GM12878 (cell line): Measurements from ENCODE around the gene YARS1. TPM values are rescaled to one million over a fixed set of nuclear protein-coding genes. Genes with fewer than 3 reads are reported as not detected.

Experiments
- ATAC-seq: fragments of 200-7000 bp; cut with Tn5 transposase; 3 replicates; pipeline ENCODE4 v1.9.1; 2020; ENCODE audit warnings: mild to moderate bottlenecking, moderate library complexity
- BruUV-seq: library from RNA; stranded (reverse); fragments of 400-500 nt; replicated peaks from 2 replicates; lab custom pipeline; 2021; lab: Mats Ljungman, UMichigan
- CTCF ChIA-PET: fragments of 300-600 bp; sonication (Branson Sonifier 250); formaldehyde crosslinking; extraction: SDS; loops from one replicate; lab custom pipeline; 2021; ENCODE audit warnings: inconsistent platforms; lab: Yijun Ruan, JAX
- POLR2A ChIA-PET: fragments of 350-600 bp; formaldehyde crosslinking; extraction: SDS; loops from one replicate; lab custom pipeline; 2021; ENCODE audit warnings: inconsistent platforms; lab: Charles Lee
- RAD21 ChIA-PET: fragments of 300-600 bp; sonication (Branson Sonifier 250); formaldehyde crosslinking; loops from one replicate; lab custom pipeline; 2023; ENCODE audit warnings: antibody characterized with exemption; ENCODE audit not compliant: unreplicated experiment; lab: Charles Lee
- SMC1A ChIA-PET: fragments of 300-600 bp; sonication (Branson Sonifier 250); formaldehyde crosslinking; loops from one replicate; lab custom pipeline; 2023; ENCODE audit not compliant: unreplicated experiment, uncharacterized antibody; lab: Charles Lee
- DNase-seq: peaks from one replicate; pipeline ENCODE4 v3.0.0-alpha.2; 2011; ENCODE audit warnings: low read depth, low spot score
- FAIRE-seq: peaks from 3 replicates; lab custom pipeline; 2011; peaks lifted over from hg19 to GRCh38; lab: Jason Lieb, UNC
- H2AFZ ChIP-seq: 2 replicates; pipeline ENCODE4 v1.6.0; 2011; ENCODE audit warnings: low read depth, low read length, control low read depth; ENCODE audit not compliant: control insufficient read depth
- H3K27ac ChIP-seq: 2 replicates; pipeline ENCODE4 v1.5.1; 2011; ENCODE audit warnings: control low read depth; ENCODE audit not compliant: control insufficient read depth, insufficient read depth
- H3K27me3 ChIP-seq, 2 experiments: replicated peaks in 1 of 2; 2 replicates each; pipeline versions ENCODE4 v1.6.0 to v1.6.1; 2011; ENCODE audit warnings: low read length in 1 of 2; ENCODE audit not compliant: control insufficient read depth in 2 of 2, insufficient read depth in 2 of 2
- H3K36me3 ChIP-seq, 2 experiments: 2 replicates each; pipeline ENCODE4 v1.5.1; 2011; ENCODE audit warnings: low read length in 1 of 2; ENCODE audit not compliant: control insufficient read depth in 2 of 2, insufficient read depth in 2 of 2
- H3K4me1 ChIP-seq: 2 replicates; pipeline ENCODE4 v1.6.1; 2011; ENCODE audit warnings: mild to moderate bottlenecking, low read length, moderate library complexity, mixed read lengths; ENCODE audit not compliant: control insufficient read depth, insufficient read depth
- H3K4me2 ChIP-seq: 2 replicates; pipeline ENCODE4 v1.6.0; 2011; ENCODE audit warnings: control low read depth; ENCODE audit not compliant: control insufficient read depth, insufficient read depth
- H3K4me3 ChIP-seq: fragments of 200-600 bp; sonication (generic); 2 replicates; pipeline ENCODE4 v1.5.1; 2016
- H3K79me2 ChIP-seq: 2 replicates; pipeline ENCODE4 v1.6.0; 2011; ENCODE audit warnings: low read length; ENCODE audit not compliant: control insufficient read depth, insufficient read depth
- H3K9ac ChIP-seq: 2 replicates; pipeline ENCODE4 v1.8.0; 2011; ENCODE audit warnings: low read length, control low read depth, mixed read lengths; ENCODE audit not compliant: control insufficient read depth, insufficient read depth
- H3K9me3 ChIP-seq: replicated peaks from 3 replicates; pipeline ENCODE4 v1.5.1; 2011; ENCODE audit warnings: mild to moderate bottlenecking, low read length; ENCODE audit not compliant: control insufficient read depth, insufficient read depth
- H4K20me1 ChIP-seq: 2 replicates; pipeline ENCODE4 v1.6.0; 2011; ENCODE audit not compliant: control insufficient read depth, insufficient read depth
- CEBPB ChIP-seq, 2 experiments: fragments of 150-350 bp in 1 of 2; IDR thresholded peaks; 2 replicates each; pipeline ENCODE4 v1.6.1; 2012 to 2014; ENCODE audit warnings: low read depth in 2 of 2, low read length in 2 of 2, borderline replicate concordance in 1 of 2, inconsistent platforms in 1 of 2
- CHD2 ChIP-seq: IDR thresholded peaks from 2 replicates; pipeline ENCODE4 v1.6.1; 2011; ENCODE audit warnings: low read depth, low read length, improper control_type of control experiment, borderline replicate concordance
- CREB1 ChIP-seq: IDR thresholded peaks from 2 replicates; pipeline ENCODE4 v1.6.1; 2012; ENCODE audit warnings: low read depth, mild to moderate bottlenecking, inconsistent platforms
- EED ChIP-seq: sonication (generic); IDR thresholded peaks from 2 replicates; pipeline ENCODE4 v1.6.1; 2016; ENCODE audit warnings: antibody characterized with exemption, low read depth
- HDAC6 ChIP-seq: fragments of 200-600 bp; sonication (generic); IDR thresholded peaks from one replicate; pipeline ENCODE4 v1.8.0; 2017; ENCODE audit warnings: antibody characterized with exemption; ENCODE audit not compliant: unreplicated experiment
- IKZF1 ChIP-seq: fragments of 450-650 bp; conservative IDR thresholded peaks from 2 replicates; pipeline ENCODE4 v1.6.1; 2017; ENCODE audit warnings: antibody characterized with exemption, mild to moderate bottlenecking
- MTA2 ChIP-seq: fragments of 450-650 bp; IDR thresholded peaks from 2 replicates; pipeline ENCODE4 v1.6.1; 2016; ENCODE audit warnings: low read depth, mild to moderate bottlenecking, moderate library complexity
- NFXL1 ChIP-seq: fragments of 450-650 bp; IDR thresholded peaks from 2 replicates; pipeline ENCODE4 v1.6.1; 2017; ENCODE audit warnings: antibody characterized with exemption, mild to moderate bottlenecking, borderline replicate concordance
- NR2C1 ChIP-seq: fragments of 450-650 bp; IDR thresholded peaks from 2 replicates; pipeline ENCODE4 v1.6.1; 2017; ENCODE audit warnings: antibody characterized with exemption, mild to moderate bottlenecking, moderate library complexity
- POLR2A ChIP-seq: IDR thresholded peaks from 2 replicates; pipeline ENCODE4 v1.6.1; 2011; ENCODE audit warnings: low read depth, mild to moderate bottlenecking, low read length
- RAD51 ChIP-seq: fragments of 450-650 bp; IDR thresholded peaks from 2 replicates; pipeline ENCODE4 v1.6.1; 2016; ENCODE audit warnings: moderate library complexity, mild to moderate bottlenecking, inconsistent platforms
- SPI1 ChIP-seq: IDR thresholded peaks from 2 replicates; pipeline ENCODE4 v1.6.1; 2011; ENCODE audit warnings: low read depth, mild to moderate bottlenecking, low read length, moderate library complexity, borderline replicate concordance; ENCODE audit not compliant: insufficient read depth
- TBL1XR1 ChIP-seq: IDR thresholded peaks from 2 replicates; pipeline ENCODE4 v1.6.1; 2012; ENCODE audit warnings: low read depth, low read length, improper control_type of control experiment
- TCF7 ChIP-seq: IDR thresholded peaks from 2 replicates; pipeline ENCODE4 v1.6.1; 2014; ENCODE audit warnings: antibody characterized with exemption, borderline replicate concordance
- in situ Hi-C: fragments of 300-500 bp; cut with MboI; formaldehyde crosslinking; loops from 9 replicates; pipeline ENCODE4 v1.14.3; 2018; ENCODE audit warnings: mixed read lengths
- intact Hi-C: fragments of 100-400 bp; cut with micrococcal nuclease; formaldehyde crosslinking; loops from one replicate; pipeline ENCODE4 v1.14.2; 2022; ENCODE audit not compliant: unreplicated experiment
- polyA plus RNA-seq, 11 experiments: library from polyadenylated mRNA; depleted of rRNA in 4 of 11; unstranded in 6 of 11; stranded (reverse) in 5 of 11; fragments of >200 nt; fragmentation: Nextera tagmentation in 4 of 11; fragmentation: Illumina TruSeq in 1 of 11; extraction: Ambion mirVana in 4 of 11; extraction: Trizol in 1 of 11; gene quantifications; 1 replicate in 1 of 11; 2 replicates in 10 of 11; pipeline versions ENCODE4 v1.2.1 to v1.2.3, GENCODE V29; 2011 to 2016; ENCODE audit warnings: inconsistent platforms in 2 of 11, missing spikeins in 2 of 11, low read depth in 1 of 11
- total RNA-seq, 4 experiments: library from RNA; depleted of rRNA in 3 of 4; stranded (reverse); fragments of >200 nt in 3 of 4; fragmentation: Illumina TruSeq in 1 of 4; extraction: Trizol in 1 of 4; gene quantifications; 2 replicates each; pipeline versions ENCODE4 v1.2.1 to v1.2.3, GENCODE V29; 2013 to 2021
- TF ChIP-seq, protein P1 (sequence below): fragments of 450-650 bp; IDR thresholded peaks from 2 replicates; pipeline ENCODE4 v1.6.1; 2016; ENCODE audit warnings: mild to moderate bottlenecking
- TF ChIP-seq, protein P2 (sequence below): IDR thresholded peaks from 2 replicates; pipeline ENCODE4 v1.6.1; 2011; ENCODE audit warnings: low read depth, low read length, improper control_type of control experiment, borderline replicate concordance
- TF ChIP-seq, protein P3 (sequence below): IDR thresholded peaks from 2 replicates; pipeline ENCODE4 v1.6.1; 2012; ENCODE audit warnings: improper control_type of control experiment, low read depth, low read length; ENCODE audit not compliant: insufficient replicate concordance

The YARS1 gene
- total and polyA plus RNA-seq, 10 of the 15 experiments (the other 5 are each of a cell fraction or from before 2014, with no cell fraction given), result 39.9 to 202 (median 136) TPM

DNA sequence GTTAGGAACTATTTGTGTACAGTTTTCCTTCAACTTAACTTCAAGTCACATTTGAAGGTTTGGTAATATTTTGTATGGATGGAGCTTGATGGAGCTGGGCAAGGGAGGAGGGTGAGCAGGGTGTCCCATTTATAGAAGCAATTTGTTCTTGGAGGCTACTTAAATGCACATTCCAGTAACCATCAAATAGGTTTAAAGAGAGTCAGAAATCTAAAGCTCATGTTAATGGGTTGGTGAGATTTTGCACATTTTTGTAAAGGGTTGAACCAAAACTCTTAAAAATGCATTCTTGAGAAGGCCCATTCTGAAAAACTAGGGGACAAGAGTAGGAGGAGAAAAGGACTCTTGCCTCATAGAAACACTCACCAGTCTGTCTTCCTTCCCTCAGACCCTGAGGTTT lies 43.4 kb upstream of the YARS1 start:
- ChIA-PET RAD21 (no interaction called here), CTCF (interaction anchor here (1.1 to 6.5 kb wide), 4 partner anchors 12 to 545 kb away, joined by 3 to 37 read pairs (median 12); no protein-coding TSS in a partner anchor), POLR2A (no interaction called here), SMC1A (interaction anchor here (0.9 to 1.9 kb wide), 3 partner anchors 10 to 149 kb away, joined by 3 to 5 read pairs (median 4); no protein-coding TSS in a partner anchor)
- Histone ChIP-seq H3K27ac (no peak overlapping the region), H3K9ac (no peak overlapping the region), H3K4me2 (no peak overlapping the region), H3K36me3 (peaks cover 8 to 35% of the 10 kb centered on the region in 2 experiments), H3K4me3 (no peak overlapping the region), H3K9me3 (no peaks in the 10 kb centered on the region), H2AFZ (no peak overlapping the region), H4K20me1 (no peaks in the 10 kb centered on the region), H3K27me3 (no peaks in the 10 kb centered on the region), H3K4me1 (no peaks in the 10 kb centered on the region), H3K79me2 (no peaks in the 10 kb centered on the region)
- DNase-seq (no peak), ATAC-seq (no peak), FAIRE-seq (no peak)
- BruUV-seq, result no TSS peak
- intact Hi-C loops (no loop called here), in situ Hi-C loops (no loop called here)
- TF ChIP-seq MTA2 (no peak), CHD2 (no peak), TCF7 (no peak), EED (no peak), RAD51 (no peak), POLR2A (no peak), NFXL1 (no peak), TBL1XR1 (no peak), CEBPB (IDR thresholded peaks at IDR 0.05; ENCODE audit: borderline replicate concordance in 1 of 2, low read depth in 2 of 2, low read length in 2 of 2) (no peak), IKZF1 (no peak), SPI1 (no peak), HDAC6 (no peak), NR2C1 (no peak), CREB1 (no peak)
- TF ChIP-seq, protein P1, sequence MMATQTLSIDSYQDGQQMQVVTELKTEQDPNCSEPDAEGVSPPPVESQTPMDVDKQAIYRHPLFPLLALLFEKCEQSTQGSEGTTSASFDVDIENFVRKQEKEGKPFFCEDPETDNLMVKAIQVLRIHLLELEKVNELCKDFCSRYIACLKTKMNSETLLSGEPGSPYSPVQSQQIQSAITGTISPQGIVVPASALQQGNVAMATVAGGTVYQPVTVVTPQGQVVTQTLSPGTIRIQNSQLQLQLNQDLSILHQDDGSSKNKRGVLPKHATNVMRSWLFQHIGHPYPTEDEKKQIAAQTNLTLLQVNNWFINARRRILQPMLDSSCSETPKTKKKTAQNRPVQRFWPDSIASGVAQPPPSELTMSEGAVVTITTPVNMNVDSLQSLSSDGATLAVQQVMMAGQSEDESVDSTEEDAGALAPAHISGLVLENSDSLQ, result no peak
- TF ChIP-seq, protein P2, sequence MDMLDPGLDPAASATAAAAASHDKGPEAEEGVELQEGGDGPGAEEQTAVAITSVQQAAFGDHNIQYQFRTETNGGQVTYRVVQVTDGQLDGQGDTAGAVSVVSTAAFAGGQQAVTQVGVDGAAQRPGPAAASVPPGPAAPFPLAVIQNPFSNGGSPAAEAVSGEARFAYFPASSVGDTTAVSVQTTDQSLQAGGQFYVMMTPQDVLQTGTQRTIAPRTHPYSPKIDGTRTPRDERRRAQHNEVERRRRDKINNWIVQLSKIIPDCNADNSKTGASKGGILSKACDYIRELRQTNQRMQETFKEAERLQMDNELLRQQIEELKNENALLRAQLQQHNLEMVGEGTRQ, result no peak
- TF ChIP-seq, protein P3, sequence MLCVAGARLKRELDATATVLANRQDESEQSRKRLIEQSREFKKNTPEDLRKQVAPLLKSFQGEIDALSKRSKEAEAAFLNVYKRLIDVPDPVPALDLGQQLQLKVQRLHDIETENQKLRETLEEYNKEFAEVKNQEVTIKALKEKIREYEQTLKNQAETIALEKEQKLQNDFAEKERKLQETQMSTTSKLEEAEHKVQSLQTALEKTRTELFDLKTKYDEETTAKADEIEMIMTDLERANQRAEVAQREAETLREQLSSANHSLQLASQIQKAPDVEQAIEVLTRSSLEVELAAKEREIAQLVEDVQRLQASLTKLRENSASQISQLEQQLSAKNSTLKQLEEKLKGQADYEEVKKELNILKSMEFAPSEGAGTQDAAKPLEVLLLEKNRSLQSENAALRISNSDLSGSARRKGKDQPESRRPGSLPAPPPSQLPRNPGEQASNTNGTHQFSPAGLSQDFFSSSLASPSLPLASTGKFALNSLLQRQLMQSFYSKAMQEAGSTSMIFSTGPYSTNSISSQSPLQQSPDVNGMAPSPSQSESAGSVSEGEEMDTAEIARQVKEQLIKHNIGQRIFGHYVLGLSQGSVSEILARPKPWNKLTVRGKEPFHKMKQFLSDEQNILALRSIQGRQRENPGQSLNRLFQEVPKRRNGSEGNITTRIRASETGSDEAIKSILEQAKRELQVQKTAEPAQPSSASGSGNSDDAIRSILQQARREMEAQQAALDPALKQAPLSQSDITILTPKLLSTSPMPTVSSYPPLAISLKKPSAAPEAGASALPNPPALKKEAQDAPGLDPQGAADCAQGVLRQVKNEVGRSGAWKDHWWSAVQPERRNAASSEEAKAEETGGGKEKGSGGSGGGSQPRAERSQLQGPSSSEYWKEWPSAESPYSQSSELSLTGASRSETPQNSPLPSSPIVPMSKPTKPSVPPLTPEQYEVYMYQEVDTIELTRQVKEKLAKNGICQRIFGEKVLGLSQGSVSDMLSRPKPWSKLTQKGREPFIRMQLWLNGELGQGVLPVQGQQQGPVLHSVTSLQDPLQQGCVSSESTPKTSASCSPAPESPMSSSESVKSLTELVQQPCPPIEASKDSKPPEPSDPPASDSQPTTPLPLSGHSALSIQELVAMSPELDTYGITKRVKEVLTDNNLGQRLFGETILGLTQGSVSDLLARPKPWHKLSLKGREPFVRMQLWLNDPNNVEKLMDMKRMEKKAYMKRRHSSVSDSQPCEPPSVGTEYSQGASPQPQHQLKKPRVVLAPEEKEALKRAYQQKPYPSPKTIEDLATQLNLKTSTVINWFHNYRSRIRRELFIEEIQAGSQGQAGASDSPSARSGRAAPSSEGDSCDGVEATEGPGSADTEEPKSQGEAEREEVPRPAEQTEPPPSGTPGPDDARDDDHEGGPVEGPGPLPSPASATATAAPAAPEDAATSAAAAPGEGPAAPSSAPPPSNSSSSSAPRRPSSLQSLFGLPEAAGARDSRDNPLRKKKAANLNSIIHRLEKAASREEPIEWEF, result no peak
